Rectal smooth muscle tissue (tissue), 1 donor: ENCODE measurements around the gene WDR45.

ENCODE experiments used
- H3K27ac ChIP-seq: one replicate; pipeline ENCODE4 v1.7.0; 2013; ENCODE audit warnings: low read depth, low read length, inconsistent platforms
- H3K27me3 ChIP-seq: one replicate; pipeline ENCODE4 v1.7.0; 2013; ENCODE audit warnings: low read length; ENCODE audit not compliant: control insufficient read depth, insufficient read depth
- H3K36me3 ChIP-seq: one replicate; pipeline ENCODE4 v1.7.0; 2013; ENCODE audit warnings: low read length; ENCODE audit not compliant: control insufficient read depth, insufficient read depth
- H3K4me1 ChIP-seq: one replicate; pipeline ENCODE4 v1.7.0; 2013; ENCODE audit warnings: low read length; ENCODE audit not compliant: control insufficient read depth, insufficient read depth
- H3K4me3 ChIP-seq: one replicate; pipeline ENCODE4 v1.7.0; 2013; ENCODE audit warnings: low read length
- H3K9ac ChIP-seq: one replicate; pipeline ENCODE4 v1.7.0; 2013; ENCODE audit warnings: low read length

Gene WDR45

GRCh38 chrX:49059681-49060085 is 20.0 kb downstream of the WDR45 start:
- Histone ChIP-seq H3K4me3 (peak overlapping the region; percentile 45), H3K27me3 (peaks cover 2% of the 10 kb centered on the region), H3K36me3 (no peaks in the 10 kb centered on the region), H3K4me1 (no peaks in the 10 kb centered on the region), H3K9ac (no peak overlapping the region), H3K27ac (no peak overlapping the region)

- H3K27me3 ChIP-seq: peaks cover 2% of the 10 kb centered on the region
- no peaks in the 10 kb centered on the region for H3K4me1 ChIP-seq
- peak overlapping the region; percentile 45 for H3K4me3 ChIP-seq
- no peak overlapping the region for H3K9ac ChIP-seq
- H3K27ac ChIP-seq: no peak overlapping the region
- no peaks in the 10 kb centered on the region for H3K36me3 ChIP-seq
Measured at GRCh38 chrX:49059201-49059600, 20.5 kb downstream of the WDR45 start.

GRCh38 chrX:49058794-49059193 is 20.9 kb downstream of the WDR45 start, which contains the start of gene CCDC120:
Gene CCDC120 (plus strand): TSS chrX:49058999. CDS start chrX:49062042, 3,043 bp downstream.
- Histone ChIP-seq H3K27ac (no peak within 1 kb of the TSS), H3K4me3 (peak within 1 kb of the TSS; percentile 45), H3K4me1 (no peaks in the 10 kb centered on the region)

GRCh38 chrX:49054073-49054762 is 25.5 kb downstream of the WDR45 start:
- peak overlapping the region; percentile 86 for H3K27ac ChIP-seq
- H3K27me3 ChIP-seq: no peaks in the 10 kb centered on the region
- H3K4me3 ChIP-seq: peak overlapping the region; percentile 53
- no peaks in the 10 kb centered on the region for H3K36me3 ChIP-seq
- no peak overlapping the region for H3K9ac ChIP-seq
- H3K4me1 ChIP-seq: peaks cover 3% of the 10 kb centered on the region

More at GRCh38 chrX:49058794-49059193, 20.9 kb downstream of the WDR45 start, which contains the start of gene CCDC120:
- H3K9ac ChIP-seq: no peak within 1 kb of the TSS
- peaks cover 2% of the 10 kb centered on the region for H3K27me3 ChIP-seq
- H3K36me3 ChIP-seq: no peaks in the 10 kb centered on the region

- Histone ChIP-seq H3K4me1 (peaks cover 3% of the 10 kb centered on the region), H3K9ac (no peak overlapping the region), H3K27ac (peak overlapping the region; percentile 86), H3K27me3 (no peaks in the 10 kb centered on the region), H3K36me3 (no peaks in the 10 kb centered on the region), H3K4me3 (peak overlapping the region; percentile 53)
Measured at GRCh38 chrX:49053223-49054072, 26.2 kb downstream of the WDR45 start.

- H3K27me3 ChIP-seq: no peaks in the 10 kb centered on the region
- peak overlapping the region; percentile 46 for H3K4me3 ChIP-seq
- H3K9ac ChIP-seq: peak overlapping the region; percentile 21
- no peaks in the 10 kb centered on the region for H3K36me3 ChIP-seq
- peak overlapping the region; percentile 72 for H3K27ac ChIP-seq
- peaks cover 2% of the 10 kb centered on the region for H3K4me1 ChIP-seq
Measured at GRCh38 chrX:49043987-49044281, 35.8 kb downstream of the WDR45 start.

- Histone ChIP-seq H3K27me3 (no peaks in the 10 kb centered on the region), H3K36me3 (no peaks in the 10 kb centered on the region), H3K9ac (peak within 1 kb of the TSS; percentile 28), H3K4me1 (peaks cover 2% of the 10 kb centered on the region), H3K27ac (peak within 1 kb of the TSS; percentile 96), H3K4me3 (peak within 1 kb of the TSS; percentile 58)
Measured at GRCh38 chrX:49043220-49043986, 36.3 kb downstream of the WDR45 start, which contains the start of gene TFE3. Gene TFE3 (minus strand): TSS chrX:49043357. CDS start chrX:49043226, 131 bp downstream.

GRCh38 chrX:49042581-49043219 is 37.0 kb downstream of the WDR45 start:
- Histone ChIP-seq H3K27ac (peak overlapping the region; percentile 96), H3K4me1 (peaks cover 2% of the 10 kb centered on the region), H3K36me3 (peaks cover 5% of the 10 kb centered on the region), H3K4me3 (peak overlapping the region; percentile 58), H3K9ac (peak overlapping the region; percentile 28), H3K27me3 (no peaks in the 10 kb centered on the region)

GRCh38 chrX:49041744-49042580 is 37.7 kb downstream of the WDR45 start:
- peaks cover 2% of the 10 kb centered on the region for H3K4me1 ChIP-seq
- peaks cover 10% of the 10 kb centered on the region for H3K36me3 ChIP-seq
- H3K4me3 ChIP-seq: peak overlapping the region; percentile 58
- peak overlapping the region; percentile 96 for H3K27ac ChIP-seq
- H3K9ac ChIP-seq: peak overlapping the region; percentile 28
- H3K27me3 ChIP-seq: no peaks in the 10 kb centered on the region

- Histone ChIP-seq H3K4me1 (peaks cover 2% of the 10 kb centered on the region), H3K4me3 (peak overlapping the region; percentile 39), H3K36me3 (peaks cover 12% of the 10 kb centered on the region), H3K27ac (peak overlapping the region; percentile 63), H3K9ac (no peak overlapping the region), H3K27me3 (no peaks in the 10 kb centered on the region)
Measured at GRCh38 chrX:49040376-49040955, 39.2 kb downstream of the WDR45 start.
